Measurements from ENCODE around the gene MAPK8. TPM values are rescaled to one million over a fixed set of nuclear protein-coding genes. Genes with fewer than 3 reads are reported as not detected.

MAPK8 gene
- total RNA-seq, 2 donors from 2014 or later, result 28.1 to 29.5 TPM

DNA sequence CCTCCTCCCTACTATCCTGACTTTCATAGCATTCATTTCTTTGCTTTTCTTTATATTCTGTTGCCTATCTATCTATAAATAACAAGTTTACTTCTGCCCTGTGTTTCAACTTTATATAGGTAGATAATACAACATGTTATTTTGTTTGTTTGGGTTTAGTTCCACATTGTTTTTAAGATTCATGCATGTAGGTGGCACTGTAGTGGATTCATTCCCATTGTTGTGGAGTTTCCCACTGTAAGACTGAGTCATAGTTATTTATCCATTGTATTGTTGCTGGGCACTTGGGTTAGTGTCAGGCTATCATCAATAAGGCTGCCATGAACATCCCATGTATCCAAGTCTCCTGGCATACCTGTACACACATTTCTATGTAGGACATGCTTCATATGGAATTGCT, 170.7 kb downstream of the MAPK8 start:
- DNase-seq, result no peak
- no peak for ATAC-seq
- intact Hi-C loops (cut with DNase I), result no loop called here

DNA sequence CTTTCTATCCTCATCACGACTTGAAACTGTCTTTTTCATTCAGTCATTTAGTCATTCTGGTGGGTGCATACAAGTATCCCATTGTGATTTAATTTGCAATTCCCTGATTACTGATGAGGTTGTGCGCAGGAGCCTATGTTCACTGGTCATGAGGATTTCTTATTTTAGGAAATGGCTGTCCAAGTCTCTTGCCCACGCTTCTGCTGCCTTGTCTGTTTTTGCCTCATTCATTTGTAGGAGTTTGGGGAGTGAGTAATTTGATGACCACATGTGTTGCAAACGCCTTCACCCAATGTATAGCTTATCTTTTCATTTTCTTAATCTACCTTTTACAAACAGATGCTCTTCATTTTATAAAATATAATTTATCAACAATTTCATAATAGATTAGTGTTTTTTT, 171.1 kb downstream of the MAPK8 start:
- no peak for ATAC-seq
- no peak for DNase-seq
- intact Hi-C loops (cut with DNase I), result no loop called here

DNA sequence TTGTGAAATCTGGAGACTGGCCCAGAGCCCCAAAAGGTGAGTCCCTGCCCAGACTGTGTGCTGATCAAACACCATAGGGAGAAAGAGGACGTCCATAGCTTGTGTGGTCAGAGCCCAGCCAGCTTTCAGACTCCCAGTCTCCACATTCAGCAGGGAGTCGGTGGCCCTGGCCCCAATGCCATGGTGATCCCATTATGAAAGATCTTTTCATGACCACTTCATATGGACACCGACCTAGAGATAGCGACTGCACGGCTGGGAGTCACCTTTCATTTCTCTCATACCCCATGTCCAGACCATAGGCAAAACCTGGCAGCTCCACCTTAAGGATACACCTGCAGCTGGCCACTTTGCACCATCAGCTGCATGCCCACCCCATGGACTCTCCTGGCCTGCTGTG, 172.0 kb downstream of the MAPK8 start:
- ATAC-seq (no peak), DNase-seq (no peak)
- intact Hi-C loops (cut with DNase I), result no loop called here

DNA sequence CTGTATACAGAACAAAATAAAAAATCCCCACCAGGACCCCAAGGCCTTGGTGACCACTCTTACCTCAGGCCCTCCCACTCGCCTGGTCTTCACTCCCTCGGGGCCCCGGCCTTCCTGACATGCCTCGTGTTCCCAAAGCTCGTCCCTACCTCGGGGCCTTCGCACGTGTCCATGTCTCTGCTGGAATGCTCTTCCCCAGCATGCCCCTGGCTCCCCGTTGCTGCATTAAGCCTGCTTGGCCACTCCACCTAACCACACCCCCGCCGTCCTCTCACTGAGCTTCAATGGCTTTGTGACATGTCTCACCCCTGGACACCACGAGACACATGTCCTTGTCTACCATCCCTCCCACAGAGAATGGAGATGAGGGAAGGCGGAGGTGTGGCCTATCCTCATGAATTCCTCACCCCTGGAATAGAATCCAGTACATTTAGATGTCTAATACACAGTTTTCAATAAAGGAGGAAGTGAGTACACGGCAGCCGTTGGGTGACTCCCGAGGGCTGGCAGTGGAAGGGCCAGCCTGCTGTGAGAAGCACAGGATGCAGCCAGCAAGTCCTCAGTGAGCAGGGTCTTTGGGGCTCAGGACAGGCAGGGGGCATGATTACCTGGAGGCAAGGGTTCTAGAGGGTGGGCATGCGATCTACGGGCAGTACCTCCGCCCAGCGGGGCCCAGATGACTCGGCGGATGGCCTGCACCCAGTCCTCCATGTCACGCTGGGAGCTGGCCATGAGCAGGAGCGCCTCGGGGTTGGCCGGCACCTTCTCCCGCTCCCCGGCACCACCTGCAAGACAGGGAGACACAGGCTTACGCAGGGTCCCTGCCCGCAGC, 172.7 kb downstream of the MAPK8 start:
- no peak for DNase-seq
- intact Hi-C loops (cut with DNase I), result no loop called here
- no peak for ATAC-seq

DNA sequence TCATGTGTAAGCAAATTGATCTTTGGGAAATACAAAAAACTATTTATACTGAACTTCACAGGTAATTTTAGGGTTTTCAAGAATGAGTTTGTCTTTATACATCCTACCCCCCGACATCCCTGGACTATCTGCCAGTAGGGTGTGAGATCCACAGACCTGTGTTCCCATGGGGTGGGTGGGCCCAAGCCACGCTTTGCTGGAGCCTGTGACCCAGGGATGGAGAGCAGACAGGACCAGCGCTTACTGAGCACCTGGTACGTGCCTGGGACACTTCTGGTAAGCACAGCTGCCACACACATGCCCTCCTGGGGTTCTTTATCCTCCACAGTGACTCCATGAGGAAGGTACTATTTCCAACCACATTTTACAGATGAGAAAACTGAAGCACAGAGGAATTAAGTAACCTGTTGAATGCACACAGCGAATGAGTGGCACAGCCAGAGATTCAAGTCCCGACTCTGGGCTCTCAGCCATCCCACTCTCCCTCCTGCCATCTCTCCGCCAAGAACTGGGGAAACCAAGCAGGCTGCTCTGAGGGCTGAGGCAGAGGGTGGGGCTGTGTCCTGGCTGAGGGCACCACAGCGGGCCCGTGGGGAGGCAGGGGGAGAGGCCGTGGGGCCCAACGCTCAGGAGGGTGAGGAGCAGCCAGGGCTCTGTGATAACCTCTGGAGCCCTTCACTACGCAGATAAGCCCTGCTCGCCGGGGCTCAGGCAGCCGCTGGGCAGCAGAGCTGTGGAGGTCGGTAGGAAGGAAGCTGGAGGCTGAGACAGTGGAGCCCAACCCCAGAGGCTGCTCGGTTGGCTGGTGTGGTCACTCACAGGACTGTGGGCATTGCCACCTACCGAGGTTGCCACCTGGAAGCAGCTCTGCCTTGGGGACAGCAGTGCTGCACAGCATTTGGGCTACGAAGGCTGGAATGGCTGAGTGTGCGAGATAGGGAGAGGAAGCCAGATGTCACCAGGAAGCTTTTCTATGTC, 174.2 kb downstream of the MAPK8 start:
- intact Hi-C loops (cut with DNase I), result no loop called here
- peak; percentile 71 to 79 for ATAC-seq
- DNase-seq, result peak; percentile 22

DNA sequence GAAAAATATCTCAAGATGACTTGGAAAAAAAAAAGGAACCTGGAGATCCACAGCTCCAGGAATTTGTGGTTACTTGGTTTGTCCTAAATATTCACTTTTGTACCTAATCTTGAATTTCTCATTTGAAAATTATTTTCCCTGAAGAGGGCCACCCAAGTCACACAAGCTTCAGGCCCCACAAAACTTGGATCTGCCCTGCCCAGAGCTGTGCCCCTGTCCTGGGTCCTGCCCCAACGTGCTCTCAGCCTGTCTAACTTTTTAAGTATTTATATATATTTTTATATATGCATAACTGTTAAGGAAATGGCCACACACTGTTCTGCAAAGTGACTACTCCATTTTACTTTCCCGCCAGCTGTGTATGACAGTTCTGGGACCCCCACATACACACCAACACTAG, 174.9 kb downstream of the MAPK8 start:
- DNase-seq (no peak), ATAC-seq (no peak)
- intact Hi-C loops (cut with DNase I), result no loop called here

DNA sequence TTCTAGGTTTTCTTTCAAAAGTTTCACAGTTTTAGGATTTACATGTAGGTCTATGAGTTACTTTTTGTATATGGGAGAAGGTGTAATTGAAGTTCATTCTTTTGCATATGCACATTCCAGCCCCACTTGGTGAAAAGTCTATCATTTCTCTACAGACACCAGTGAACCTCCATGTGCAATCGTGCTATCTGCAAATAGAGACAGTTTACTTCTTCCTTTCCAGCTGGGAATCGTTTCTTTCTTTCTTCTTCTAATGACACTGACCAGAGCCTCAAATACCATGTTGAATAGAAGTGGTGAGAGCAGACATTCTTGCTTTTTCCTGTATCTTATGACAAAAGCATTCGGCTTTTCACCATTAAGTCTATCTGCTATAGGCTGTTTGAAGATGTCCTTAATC, 175.7 kb downstream of the MAPK8 start:
- DNase-seq (no peak), ATAC-seq (no peak)
- intact Hi-C loops (cut with DNase I), result no loop called here

DNA sequence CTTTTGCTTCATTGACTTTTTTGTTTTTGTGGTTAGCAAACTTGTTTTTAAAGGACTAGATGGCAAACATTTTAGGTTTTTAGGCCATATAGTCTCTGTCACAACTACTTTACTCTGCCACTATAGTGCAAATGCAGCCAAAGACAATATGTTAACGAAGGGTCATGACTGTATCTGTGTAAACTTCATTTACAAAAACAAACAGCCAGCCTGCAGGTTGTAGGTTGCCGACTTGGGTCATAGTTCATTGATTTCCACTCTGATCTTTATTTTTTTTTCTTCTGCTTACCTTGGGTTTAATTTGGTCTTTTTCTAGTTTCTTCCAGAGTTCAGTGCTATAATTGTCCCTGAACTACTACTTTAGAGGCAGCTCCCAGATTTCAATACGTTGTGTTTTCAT, 178.4 kb downstream of the MAPK8 start:
- intact Hi-C loops (cut with DNase I), result no loop called here
- ATAC-seq, result no peak
- no peak for DNase-seq

DNA sequence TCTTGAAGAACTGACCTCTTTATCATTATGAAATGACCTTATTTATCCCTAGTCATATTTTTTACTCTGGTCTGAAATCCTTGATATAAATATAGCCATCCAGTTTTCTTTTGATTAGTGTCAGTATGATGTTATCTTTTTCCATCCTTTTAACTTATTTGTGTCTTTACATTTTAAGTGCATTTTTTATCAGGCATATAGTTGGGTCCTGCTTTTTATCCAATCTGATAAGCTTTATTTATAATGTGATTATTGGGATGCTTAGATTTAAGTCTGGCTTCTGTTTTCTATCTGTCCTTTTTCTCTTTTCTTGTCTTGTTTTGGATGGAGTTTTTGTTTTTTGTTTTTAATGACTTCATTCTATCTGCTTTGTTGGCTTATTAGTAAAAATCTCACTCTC, 179.2 kb downstream of the MAPK8 start:
- DNase-seq (no peak), ATAC-seq (no peak)
- intact Hi-C loops (cut with DNase I), result no loop called here

DNA sequence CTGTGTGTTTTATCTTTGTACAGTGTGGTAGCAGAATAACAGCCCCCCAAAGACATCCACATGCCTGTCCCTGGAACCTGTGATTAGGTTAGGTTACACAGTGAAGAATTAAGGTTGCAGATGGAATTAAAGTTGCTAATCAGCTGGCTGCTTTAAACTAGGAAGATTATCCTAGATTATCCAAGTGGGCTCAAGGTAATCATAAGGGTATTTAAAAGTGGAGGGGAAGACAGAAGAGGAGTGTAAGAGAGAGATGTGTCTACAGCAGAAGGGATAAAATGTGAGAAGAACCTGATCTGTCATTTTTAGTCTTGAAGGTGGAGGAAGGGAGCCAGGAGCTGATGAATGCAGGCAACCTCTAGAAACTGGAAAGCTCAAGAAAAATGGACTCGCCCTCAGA, 180.8 kb downstream of the MAPK8 start:
- DNase-seq, result no peak
- no peak for ATAC-seq
- intact Hi-C loops (cut with DNase I), result no loop called here

Other genes with a start within 250 kb of the MAPK8 start
- 1 to 10 TPM; 6.0 to 7.7 TPM for gene FRMPD2, start 32.0 kb upstream of the MAPK8 start, total RNA-seq